Measurements from ENCODE around the gene C2. TPM values are rescaled to one million over a fixed set of nuclear protein-coding genes. Genes with fewer than 3 reads are reported as not detected.

The C2 gene
- total RNA-seq, 2 experiments from 2014 or later, result 0.57 to 1.3 TPM

GRCh38 chr6:31954511-31954910 is 27.0 kb downstream of the C2 start:
- DNase-seq, result no peak
- no peaks in the 10 kb centered on the region for H3K27me3 Mint-ChIP-seq
- peaks cover 22% of the 10 kb centered on the region for H3K4me1 Mint-ChIP-seq
- no peaks in the 10 kb centered on the region for H3K9me3 Mint-ChIP-seq
- no peak overlapping the region for H3K4me3 Mint-ChIP-seq
- no peak overlapping the region for H3K27ac Mint-ChIP-seq
- ChIA-PET CTCF (interaction anchor here (0.9 kb wide), 1 partner anchor 12 kb away, joined by 3 read pairs; no protein-coding TSS in a partner anchor), POLR2A (no interaction called here)
- H3K36me3 Mint-ChIP-seq (ENCODE audit: low read depth), result peaks cover 51% of the 10 kb centered on the region

GRCh38 chr6:31956796-31957195 is 29.3 kb downstream of the C2 start:
- Mint-ChIP-seq H3K27ac (no peak overlapping the region), H3K27me3 (no peaks in the 10 kb centered on the region), H3K36me3 (ENCODE audit: low read depth) (peaks cover 62% of the 10 kb centered on the region), H3K9me3 (no peaks in the 10 kb centered on the region), H3K4me3 (no peak overlapping the region), H3K4me1 (peaks cover 38% of the 10 kb centered on the region)
- ChIA-PET CTCF (interaction anchor here (1.0 to 1.1 kb wide), 2 partner anchors 11 to 15 kb away, joined by 3 to 4 read pairs; partner anchors contain the start of gene CFB), POLR2A (no interaction called here)
- DNase-seq, result no peak

- peak overlapping the region; percentile 97 for H3K27ac Mint-ChIP-seq
- ChIA-PET POLR2A (no interaction called here), CTCF (interaction anchor here (1.6 to 1.8 kb wide), 2 partner anchors 12 to 34 kb away, joined by 4 to 19 read pairs; partner anchors contain the start of gene DXO)
- peaks cover 61% of the 10 kb centered on the region for H3K36me3 Mint-ChIP-seq (ENCODE audit: low read depth)
- no peaks in the 10 kb centered on the region for H3K27me3 Mint-ChIP-seq
- H3K4me3 Mint-ChIP-seq, result peak overlapping the region; percentile 91
- no peaks in the 10 kb centered on the region for H3K9me3 Mint-ChIP-seq
- H3K4me1 Mint-ChIP-seq, result peaks cover 38% of the 10 kb centered on the region
- no peak for DNase-seq
Observed at GRCh38 chr6:31958412-31958740, 30.9 kb downstream of the C2 start.

GRCh38 chr6:31958741-31959739 is 31.5 kb downstream of the C2 start, which contains the start of the genes NELFE and SKIC2:
TSS of gene NELFE (minus strand) at chr6:31958971. CDS start at chr6:31958446, 525 bp downstream.
TSS of gene SKIC2 (plus strand) at chr6:31959175. CDS start at chr6:31959193, 18 bp downstream.
- peaks cover 59% of the 10 kb centered on the region for H3K36me3 Mint-ChIP-seq (ENCODE audit: low read depth)
- H3K27me3 Mint-ChIP-seq, result no peaks in the 10 kb centered on the region
- DNase-seq, result peak; percentile 99
- no peaks in the 10 kb centered on the region for H3K9me3 Mint-ChIP-seq
- CTCF ChIA-PET, result interaction anchor here (0.6 to 1.8 kb wide), 5 partner anchors 11 to 50 kb away, joined by 3 to 19 read pairs (median 3); partner anchors contain the start of gene DXO
- POLR2A ChIA-PET, result no interaction called here
- peak within 1 kb of the TSS; percentile 91 for H3K4me3 Mint-ChIP-seq
- peaks cover 38% of the 10 kb centered on the region for H3K4me1 Mint-ChIP-seq
- H3K27ac Mint-ChIP-seq, result peak within 1 kb of the TSS; percentile 97

- ChIA-PET POLR2A (no interaction called here), CTCF (interaction anchor here (1.1 kb wide), 1 partner anchor 9 kb away, joined by 3 read pairs; no protein-coding TSS in a partner anchor)
- Mint-ChIP-seq H3K9me3 (no peaks in the 10 kb centered on the region), H3K27ac (peak overlapping the region; percentile 26), H3K4me1 (peaks cover 38% of the 10 kb centered on the region), H3K36me3 (ENCODE audit: low read depth) (peaks cover 53% of the 10 kb centered on the region), H3K27me3 (no peaks in the 10 kb centered on the region), H3K4me3 (no peak overlapping the region)
- DNase-seq, result no peak
Observed at GRCh38 chr6:31961616-31962015, 34.1 kb downstream of the C2 start.

- POLR2A ChIA-PET, result no interaction called here
- H3K27ac Mint-ChIP-seq, result no peak overlapping the region
- CTCF ChIA-PET, result interaction anchor here (0.6 to 1.4 kb wide), 2 partner anchors 13 to 48 kb away, joined by 3 read pairs; no protein-coding TSS in a partner anchor
- no peak for DNase-seq
- H3K4me1 Mint-ChIP-seq, result peaks cover 21% of the 10 kb centered on the region
- no peaks in the 10 kb centered on the region for H3K9me3 Mint-ChIP-seq
- H3K27me3 Mint-ChIP-seq, result no peaks in the 10 kb centered on the region
- H3K36me3 Mint-ChIP-seq (ENCODE audit: low read depth), result peaks cover 58% of the 10 kb centered on the region
- H3K4me3 Mint-ChIP-seq, result no peak overlapping the region
Observed at GRCh38 chr6:31963921-31964320, 36.4 kb downstream of the C2 start.

GRCh38 chr6:31965700-31966099 is 38.2 kb downstream of the C2 start:
- ChIA-PET CTCF (no interaction called here), POLR2A (no interaction called here)
- Mint-ChIP-seq H3K4me1 (peaks cover 15% of the 10 kb centered on the region), H3K27ac (no peak overlapping the region), H3K4me3 (no peak overlapping the region), H3K27me3 (no peaks in the 10 kb centered on the region), H3K9me3 (no peaks in the 10 kb centered on the region), H3K36me3 (ENCODE audit: low read depth) (peaks cover 63% of the 10 kb centered on the region)
- DNase-seq, result no peak

- no peak overlapping the region for H3K4me3 Mint-ChIP-seq
- no peak overlapping the region for H3K27ac Mint-ChIP-seq
- ChIA-PET POLR2A (no interaction called here), CTCF (interaction anchor here (0.8 kb wide), 1 partner anchor 12 kb away, joined by 3 read pairs; no protein-coding TSS in a partner anchor)
- no peaks in the 10 kb centered on the region for H3K27me3 Mint-ChIP-seq
- DNase-seq, result no peak
- H3K4me1 Mint-ChIP-seq, result peaks cover 18% of the 10 kb centered on the region
- H3K9me3 Mint-ChIP-seq, result no peaks in the 10 kb centered on the region
- H3K36me3 Mint-ChIP-seq (ENCODE audit: low read depth), result peaks cover 57% of the 10 kb centered on the region
Observed at GRCh38 chr6:31966506-31966905, 39.0 kb downstream of the C2 start.

GRCh38 chr6:31966997-31967925 is 39.7 kb downstream of the C2 start:
- H3K9me3 Mint-ChIP-seq, result no peaks in the 10 kb centered on the region
- ChIA-PET POLR2A (no interaction called here), CTCF (interaction anchor here (0.8 to 4.6 kb wide), 2 partner anchors 8 to 13 kb away, joined by 3 to 19 read pairs; partner anchors contain the start of genes NELFE and SKIC2)
- H3K4me1 Mint-ChIP-seq, result peaks cover 21% of the 10 kb centered on the region
- H3K27ac Mint-ChIP-seq, result no peak overlapping the region
- H3K36me3 Mint-ChIP-seq (ENCODE audit: low read depth), result peaks cover 52% of the 10 kb centered on the region
- H3K4me3 Mint-ChIP-seq, result no peak overlapping the region
- DNase-seq, result no peak
- H3K27me3 Mint-ChIP-seq, result no peaks in the 10 kb centered on the region

- Mint-ChIP-seq H3K4me1 (peaks cover 26% of the 10 kb centered on the region), H3K27ac (no peak overlapping the region), H3K27me3 (no peaks in the 10 kb centered on the region), H3K4me3 (no peak overlapping the region), H3K36me3 (ENCODE audit: low read depth) (peaks cover 50% of the 10 kb centered on the region), H3K9me3 (no peaks in the 10 kb centered on the region)
- CTCF ChIA-PET, result interaction anchor here (4.6 kb wide), 1 partner anchor 9 kb away, joined by 19 read pairs; the partner anchor contains the start of genes NELFE and SKIC2
- POLR2A ChIA-PET, result no interaction called here
- DNase-seq, result no peak
Observed at GRCh38 chr6:31967926-31968320, 40.4 kb downstream of the C2 start.

- no peaks in the 10 kb centered on the region for H3K27me3 Mint-ChIP-seq
- no peak for DNase-seq
- peaks cover 46% of the 10 kb centered on the region for H3K36me3 Mint-ChIP-seq (ENCODE audit: low read depth)
- POLR2A ChIA-PET, result no interaction called here
- no peak overlapping the region for H3K27ac Mint-ChIP-seq
- H3K4me1 Mint-ChIP-seq, result peaks cover 30% of the 10 kb centered on the region
- CTCF ChIA-PET, result interaction anchor here (4.6 kb wide), 1 partner anchor 9 kb away, joined by 19 read pairs; the partner anchor contains the start of genes NELFE and SKIC2
- no peaks in the 10 kb centered on the region for H3K9me3 Mint-ChIP-seq
- H3K4me3 Mint-ChIP-seq, result no peak overlapping the region
Observed at GRCh38 chr6:31968326-31968725, 40.8 kb downstream of the C2 start.
